Kidney epithelial cell (primary cell): ENCODE data around the gene OGFOD3. TPM values are rescaled to one million over a fixed set of nuclear protein-coding genes. Genes with fewer than 3 reads are reported as not detected.

Experiments used
- DNase-seq: peaks from one replicate; pipeline ENCODE4 v3.0.0-alpha.2; 2010; ENCODE audit warnings: low read depth
- H3K27me3 ChIP-seq: 2 replicates; pipeline ENCODE4 v1.6.0; 2011; ENCODE audit warnings: low read length; ENCODE audit not compliant: control insufficient read depth, insufficient read depth
- H3K36me3 ChIP-seq: 2 replicates; pipeline ENCODE4 v1.5.1; 2011; ENCODE audit warnings: low read length; ENCODE audit not compliant: control insufficient read depth, insufficient read depth
- H3K4me3 ChIP-seq: 2 replicates; pipeline ENCODE4 v1.5.1; 2011; ENCODE audit warnings: low read depth, mild to moderate bottlenecking, control low read depth, low read length
- CTCF ChIP-seq: IDR thresholded peaks from 2 replicates; pipeline ENCODE4 v1.5.1; 2011; ENCODE audit warnings: mild to moderate bottlenecking, moderate library complexity, low read length, control low read depth, inconsistent platforms; ENCODE audit not compliant: insufficient read depth, poor library complexity, severe bottlenecking
- total RNA-seq: library from RNA; depleted of rRNA; stranded (reverse); fragments of >200 nt; gene quantifications from 2 replicates; pipeline ENCODE4 v1.2.3, GENCODE V29; 2015

Gene OGFOD3
- total RNA-seq, 1 donor from 2014 or later = 29.8 TPM

GRCh38 chr17:82443465-82444283 is 25.3 kb upstream of the OGFOD3 start:
- H3K27me3 ChIP-seq = no peaks in the 10 kb centered on the region
- no peak for TF ChIP-seq CTCF
- peaks cover 3% of the 10 kb centered on the region for H3K36me3 ChIP-seq
- no peak overlapping the region for H3K4me3 ChIP-seq
- no peak for DNase-seq

GRCh38 chr17:82442643-82443464 is 24.5 kb upstream of the OGFOD3 start:
- no peaks in the 10 kb centered on the region for H3K27me3 ChIP-seq
- DNase-seq = no peak
- TF ChIP-seq CTCF = no peak
- H3K4me3 ChIP-seq = no peak overlapping the region
- peaks cover 3% of the 10 kb centered on the region for H3K36me3 ChIP-seq

- no peaks in the 10 kb centered on the region for H3K27me3 ChIP-seq
- DNase-seq = no peak
- no peak overlapping the region for H3K4me3 ChIP-seq
- no peak for TF ChIP-seq CTCF
- peaks cover 3% of the 10 kb centered on the region for H3K36me3 ChIP-seq
Measured at GRCh38 chr17:82441691-82442487, 23.5 kb upstream of the OGFOD3 start.

- Histone ChIP-seq H3K36me3 (peaks cover 3% of the 10 kb centered on the region), H3K27me3 (no peaks in the 10 kb centered on the region), H3K4me3 (no peak overlapping the region)
- DNase-seq = no peak
- no peak for TF ChIP-seq CTCF
Measured at GRCh38 chr17:82440991-82441627, 22.7 kb upstream of the OGFOD3 start.

- H3K36me3 ChIP-seq = peaks cover 3% of the 10 kb centered on the region
- no peak overlapping the region for H3K4me3 ChIP-seq
- TF ChIP-seq CTCF = no peak
- H3K27me3 ChIP-seq = no peaks in the 10 kb centered on the region
- DNase-seq = no peak
Measured at GRCh38 chr17:82440469-82440981, 22.1 kb upstream of the OGFOD3 start.
